Keratinocyte (primary cell): ENCODE data around the gene TAS2R14.

Experiments used
- CTCF ChIP-seq, 3 experiments: IDR thresholded peaks in 1 of 3; conservative IDR thresholded peaks in 1 of 3; optimal IDR thresholded peaks in 1 of 3; 2 replicates in 2 of 3; 3 replicates in 1 of 3; pipeline versions ENCODE3 to v1.5.1; 2011; ENCODE audit warnings: low read length in 3 of 3, mild to moderate bottlenecking in 3 of 3, moderate library complexity in 2 of 3, control low read depth in 1 of 3, inconsistent platforms in 1 of 3; ENCODE audit not compliant: insufficient read depth in 2 of 3; ENCODE audit errors: extremely low read depth in 1 of 3
- EZH2 ChIP-seq: IDR thresholded peaks from one replicate; pipeline ENCODE4 v1.6.1; 2012; ENCODE audit warnings: inconsistent platforms, mild to moderate bottlenecking, low read length, moderate library complexity

GRCh38 chr12:10952645-10953044 lies 13.6 kb upstream of the TAS2R14 start:
- TF ChIP-seq CTCF (optimal IDR thresholded peaks at IDR 0.05 in 1 of 3, IDR thresholded peaks at IDR 0.05 in 1 of 3, conservative IDR thresholded peaks at IDR 0.05 in 1 of 3; ENCODE audit: extremely low read depth in 1 of 3, insufficient read depth in 2 of 3, low read length in 3 of 3) (no peak), EZH2 (no peak)
